Gastroesophageal sphincter (tissue), 3 donors: ENCODE results near the gene ZSWIM1.

Experiments used
- CTCF ChIP-seq, 4 experiments: fragments of 200-600 bp in 2 of 4; fragments of 450-650 bp in 2 of 4; sonication (generic) in 1 of 4; IDR thresholded peaks; one replicate each; pipeline ENCODE4 v1.5.1; 2017 to 2019; ENCODE audit warnings: antibody characterized with exemption in 4 of 4, mild to moderate bottlenecking in 2 of 4, moderate library complexity in 2 of 4
- EP300 ChIP-seq: sonication (generic); formaldehyde crosslinking; IDR thresholded peaks from one replicate; pipeline ENCODE4 v1.6.1; 2017; ENCODE audit warnings: antibody characterized with exemption, mild to moderate bottlenecking
- POLR2A ChIP-seq, 2 donors: fragments of 450-650 bp; IDR thresholded peaks; one replicate each; pipeline ENCODE4 v1.6.1; 2017; ENCODE audit warnings: antibody characterized with exemption in 2 of 2, mild to moderate bottlenecking in 2 of 2, moderate library complexity in 1 of 2
- POLR2AphosphoS5 ChIP-seq: sonication (generic); formaldehyde crosslinking; IDR thresholded peaks from one replicate; pipeline ENCODE4 v1.6.1; 2017; ENCODE audit warnings: antibody characterized with exemption

GRCh38 chr20:45863543-45864470 is 17.2 kb upstream of the ZSWIM1 start:
- TF ChIP-seq POLR2A (IDR thresholded peaks at IDR 0.05) (no peak), CTCF (IDR thresholded peaks at IDR 0.05) (no peak), POLR2AphosphoS5 (no peak), EP300 (no peak)
